Hindlimb muscle (tissue), 1 donor: ENCODE results near the gene HNRNPM. TPM values are rescaled to one million over a fixed set of nuclear protein-coding genes. Genes with fewer than 3 reads are reported as not detected.

Experiments used
- DNase-seq: peaks from one replicate; pipeline ENCODE4 v3.0.0-alpha.2; 2013
- polyA plus RNA-seq: library from polyadenylated mRNA; unstranded; fragments of 120-200 nt; gene quantifications from one replicate; pipeline ENCODE4 v1.2.1, GENCODE V29; 2013; ENCODE audit not compliant: insufficient read length

Gene HNRNPM
- polyA plus RNA-seq, 1 donor = 198 TPM

GRCh38 chr19:8459520-8460270 is 14.9 kb downstream of the HNRNPM start:
- DNase-seq = no peak

GRCh38 chr19:8460516-8461298 is 15.9 kb downstream of the HNRNPM start:
- no peak for DNase-seq

- DNase-seq = no peak
These were observed 16.6 kb downstream of the HNRNPM start for GRCh38 chr19:8461376-8461775.

GRCh38 chr19:8461891-8462290 is 17.1 kb downstream of the HNRNPM start:
- DNase-seq = no peak

GRCh38 chr19:8462571-8462970 is 17.8 kb downstream of the HNRNPM start:
- no peak for DNase-seq

- DNase-seq = no peak
These were observed 18.6 kb downstream of the HNRNPM start for GRCh38 chr19:8463365-8463764.

GRCh38 chr19:8466018-8466417 is 21.2 kb downstream of the HNRNPM start:
- DNase-seq = no peak

GRCh38 chr19:8468124-8468523 is 23.3 kb downstream of the HNRNPM start:
- DNase-seq = no peak

GRCh38 chr19:8468761-8469373 is 24.1 kb downstream of the HNRNPM start:
- no peak for DNase-seq

GRCh38 chr19:8469613-8470368 is 25.0 kb downstream of the HNRNPM start:
- no peak for DNase-seq

GRCh38 chr19:8473648-8474476 is 29.1 kb downstream of the HNRNPM start:
- DNase-seq = no peak

GRCh38 chr19:8475005-8475404 is 30.2 kb downstream of the HNRNPM start:
- DNase-seq = no peak

- DNase-seq = no peak
These were observed 31.7 kb downstream of the HNRNPM start for GRCh38 chr19:8476524-8476923.

GRCh38 chr19:8477889-8478288 is 33.1 kb downstream of the HNRNPM start:
- DNase-seq = no peak

GRCh38 chr19:8478598-8478997 is 33.8 kb downstream of the HNRNPM start:
- DNase-seq = no peak

- no peak for DNase-seq
These were observed 36.4 kb downstream of the HNRNPM start for GRCh38 chr19:8481201-8481600.

GRCh38 chr19:8481616-8482015 is 36.8 kb downstream of the HNRNPM start:
- no peak for DNase-seq

- DNase-seq = no peak
These were observed 37.9 kb downstream of the HNRNPM start for GRCh38 chr19:8482696-8483095.

- DNase-seq = no peak
These were observed 38.4 kb downstream of the HNRNPM start for GRCh38 chr19:8483165-8483564.

GRCh38 chr19:8484331-8484894 is 39.6 kb downstream of the HNRNPM start:
- DNase-seq = no peak

- no peak for DNase-seq
These were observed 41.0 kb downstream of the HNRNPM start for GRCh38 chr19:8485561-8486371.
